Type B pancreatic cell (in vitro differentiated cells): Measurements from ENCODE around the gene SGF29. TPM values are rescaled to one million over a fixed set of nuclear protein-coding genes. Genes with fewer than 3 reads are reported as not detected.

Source experiments
- DNase-seq: peaks from one replicate; pipeline ENCODE4 v3.0.0; 2021; ENCODE audit warnings: mixed read lengths; ENCODE audit not compliant: unreplicated experiment; ENCODE audit errors: extremely low spot score
- H3K27ac Mint-ChIP-seq: 2 replicates; pipeline ENCODE4 v1.8.0; 2021; ENCODE audit warnings: mild to moderate bottlenecking, mixed read lengths
- H3K27me3 Mint-ChIP-seq: 2 replicates; pipeline ENCODE4 v1.8.0; 2021; ENCODE audit warnings: mixed read lengths
- H3K36me3 Mint-ChIP-seq: 2 replicates; pipeline ENCODE4 v1.8.0; 2021; ENCODE audit warnings: mixed read lengths
- H3K4me1 Mint-ChIP-seq: one replicate; pipeline ENCODE4 v1.8.0; 2021; ENCODE audit warnings: mixed read lengths; ENCODE audit not compliant: unreplicated experiment
- H3K4me3 Mint-ChIP-seq: 2 replicates; pipeline ENCODE4 v1.8.0; 2021; ENCODE audit warnings: mild to moderate bottlenecking, mixed read lengths
- H3K9me3 Mint-ChIP-seq: 2 replicates; pipeline ENCODE4 v1.8.0; 2021; ENCODE audit warnings: mixed read lengths
- long read RNA-seq: library from polyadenylated mRNA; unstranded; transcript quantifications from one replicate; pipeline ENCODE4 v2.0.0, GENCODE V29; 2020
- total RNA-seq: library from RNA; stranded (reverse); gene quantifications from 2 replicates; pipeline ENCODE4 v1.2.1, GENCODE V29; 2021; ENCODE audit warnings: low replicate concordance
- TF ChIP-seq, protein P1 (sequence below): fragments of 200-600 bp; sonication (generic); conservative IDR thresholded peaks from 2 replicates; pipeline ENCODE4 v1.5.0; 2021; ENCODE audit warnings: antibody characterized with exemption, mild to moderate bottlenecking

Gene SGF29
- 21.4 and 29.6 TPM in 2 replicates for total RNA-seq
- long read RNA-seq, transcript SGF29-201 (10 exons, 1,153 nt): major isoform, 6 of 14 reads
- long read RNA-seq, partial matches to known transcripts: 2 of 14 reads
- long read RNA-seq, other reads (novel, unspliced or antisense): 5 of 14 reads

DNA sequence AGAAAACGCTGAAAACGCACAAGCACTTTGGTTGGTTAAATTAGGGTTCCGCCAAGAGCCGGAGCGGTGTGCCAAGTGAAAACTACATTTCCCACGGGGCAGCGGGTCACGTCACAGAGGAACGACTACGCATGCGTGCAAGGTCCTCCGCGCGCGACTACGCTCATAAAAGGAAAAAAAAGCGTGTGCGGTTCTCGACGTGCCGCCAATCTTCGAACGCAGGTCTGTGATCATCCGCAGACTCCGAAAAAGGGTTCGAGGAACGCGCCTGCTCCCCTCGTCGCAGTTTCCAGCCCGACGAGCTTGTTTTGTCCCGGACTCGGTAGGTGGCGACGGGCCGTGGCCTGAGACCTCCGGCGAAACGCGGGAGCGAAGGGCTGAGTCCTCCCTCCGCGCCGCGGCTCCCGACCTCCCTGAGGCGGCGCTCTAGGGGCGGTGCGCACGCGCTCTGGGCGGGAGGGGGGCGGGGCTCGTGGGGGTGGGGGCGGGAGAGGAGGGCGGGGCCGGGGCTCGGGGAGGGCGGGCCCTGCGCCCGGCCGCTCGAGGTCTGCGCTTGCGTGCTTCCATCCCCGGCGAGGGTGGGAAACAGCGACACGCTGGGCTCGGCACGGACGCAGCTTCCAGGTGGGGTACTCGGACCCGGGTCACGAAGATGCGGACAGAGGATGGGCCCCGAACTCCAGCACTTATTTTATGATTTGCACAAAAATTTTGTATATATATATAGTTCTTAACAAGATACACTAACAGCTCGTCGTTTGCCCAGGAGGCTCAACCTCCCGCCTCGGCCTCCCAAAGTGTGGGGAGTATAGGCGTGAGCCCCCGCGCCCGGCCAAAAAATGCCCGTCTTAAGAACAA, at the start of gene SGF29:
TSS of gene SGF29 (plus strand) at position 145 of the 858 bp plus-strand sequence. CDS start 27,150 bp downstream, outside the sequence.
- H3K4me3 Mint-ChIP-seq: peak within 1 kb of the TSS; percentile 95

DNA sequence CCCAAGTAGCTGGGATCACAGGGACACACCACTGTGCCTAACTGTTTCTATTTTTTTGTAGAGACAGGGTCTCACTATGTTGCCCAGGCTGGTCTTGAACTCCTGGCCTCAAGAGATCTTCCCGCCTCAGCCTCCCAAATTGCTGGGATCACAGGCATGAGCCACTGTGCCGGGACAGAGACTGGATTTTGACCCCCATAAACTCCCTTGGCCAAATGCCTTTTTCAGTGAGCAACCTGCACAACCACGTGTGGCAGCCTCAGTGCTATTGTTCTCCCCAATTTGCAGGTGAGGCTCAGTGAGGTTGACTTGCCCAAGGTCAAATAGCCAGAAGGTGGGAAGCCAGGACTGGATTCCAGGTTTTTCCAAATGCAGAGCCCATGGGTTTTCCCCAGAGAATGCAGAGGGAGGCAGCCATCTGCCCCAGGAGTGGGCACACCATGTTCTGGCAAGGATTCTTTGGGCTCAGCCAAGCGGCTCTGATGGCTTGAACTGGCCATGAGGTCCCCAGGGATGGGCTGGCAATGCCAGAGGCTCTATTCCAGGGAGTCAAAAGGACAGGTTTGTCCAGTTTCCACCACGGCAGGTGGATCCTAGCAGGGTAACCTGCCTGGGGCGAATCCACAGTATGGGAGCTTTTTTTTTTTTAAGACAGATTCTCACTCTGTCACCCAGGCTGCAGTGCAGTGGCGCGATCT, 48.9 kb upstream of the SGF29 start:
- Mint-ChIP-seq H3K9me3 (no peaks in the 10 kb centered on the region), H3K27me3 (peaks cover 5% of the 10 kb centered on the region), H3K4me3 (no peak overlapping the region), H3K27ac (no peak overlapping the region), H3K4me1 (no peaks in the 10 kb centered on the region), H3K36me3 (no peaks in the 10 kb centered on the region)
- TF ChIP-seq, protein P1, sequence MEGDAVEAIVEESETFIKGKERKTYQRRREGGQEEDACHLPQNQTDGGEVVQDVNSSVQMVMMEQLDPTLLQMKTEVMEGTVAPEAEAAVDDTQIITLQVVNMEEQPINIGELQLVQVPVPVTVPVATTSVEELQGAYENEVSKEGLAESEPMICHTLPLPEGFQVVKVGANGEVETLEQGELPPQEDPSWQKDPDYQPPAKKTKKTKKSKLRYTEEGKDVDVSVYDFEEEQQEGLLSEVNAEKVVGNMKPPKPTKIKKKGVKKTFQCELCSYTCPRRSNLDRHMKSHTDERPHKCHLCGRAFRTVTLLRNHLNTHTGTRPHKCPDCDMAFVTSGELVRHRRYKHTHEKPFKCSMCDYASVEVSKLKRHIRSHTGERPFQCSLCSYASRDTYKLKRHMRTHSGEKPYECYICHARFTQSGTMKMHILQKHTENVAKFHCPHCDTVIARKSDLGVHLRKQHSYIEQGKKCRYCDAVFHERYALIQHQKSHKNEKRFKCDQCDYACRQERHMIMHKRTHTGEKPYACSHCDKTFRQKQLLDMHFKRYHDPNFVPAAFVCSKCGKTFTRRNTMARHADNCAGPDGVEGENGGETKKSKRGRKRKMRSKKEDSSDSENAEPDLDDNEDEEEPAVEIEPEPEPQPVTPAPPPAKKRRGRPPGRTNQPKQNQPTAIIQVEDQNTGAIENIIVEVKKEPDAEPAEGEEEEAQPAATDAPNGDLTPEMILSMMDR: no peak
- DNase-seq: no peak

More for the DNA sequence above, at the start of gene SGF29:
- DNase-seq: peak; percentile 92
- peaks cover 11% of the 10 kb centered on the region for H3K4me1 Mint-ChIP-seq
- peak within 1 kb of the TSS; percentile 96 for H3K27ac Mint-ChIP-seq
- H3K9me3 Mint-ChIP-seq: no peaks in the 10 kb centered on the region
- peaks cover 3% of the 10 kb centered on the region for H3K27me3 Mint-ChIP-seq
- TF ChIP-seq, protein P1: peak; percentile 33
- H3K36me3 Mint-ChIP-seq: peaks cover 13% of the 10 kb centered on the region

GRCh38 chr16:28505489-28506137, 48.1 kb upstream of the SGF29 start:
- TF ChIP-seq, protein P1: no peak
- H3K4me1 Mint-ChIP-seq: no peaks in the 10 kb centered on the region
- H3K4me3 Mint-ChIP-seq: no peak overlapping the region
- no peaks in the 10 kb centered on the region for H3K9me3 Mint-ChIP-seq
- no peak overlapping the region for H3K27ac Mint-ChIP-seq
- H3K36me3 Mint-ChIP-seq: no peaks in the 10 kb centered on the region
- peaks cover 5% of the 10 kb centered on the region for H3K27me3 Mint-ChIP-seq
- DNase-seq: no peak

- H3K4me3 Mint-ChIP-seq: no peak overlapping the region
- no peaks in the 10 kb centered on the region for H3K36me3 Mint-ChIP-seq
- DNase-seq: no peak
- peaks cover 5% of the 10 kb centered on the region for H3K27me3 Mint-ChIP-seq
- no peaks in the 10 kb centered on the region for H3K9me3 Mint-ChIP-seq
- TF ChIP-seq, protein P1: no peak
- peak overlapping the region; percentile 39 for H3K27ac Mint-ChIP-seq
- no peaks in the 10 kb centered on the region for H3K4me1 Mint-ChIP-seq
Measured at GRCh38 chr16:28511031-28511430, 42.7 kb upstream of the SGF29 start.
